Measurements from ENCODE around the gene DKK1. TPM values are rescaled to one million over a fixed set of nuclear protein-coding genes. Genes with fewer than 3 reads are reported as not detected.

Gene DKK1
- 255 and 267 TPM in 2 replicates for total RNA-seq

GRCh38 chr10:52313933-52314821, at the start of gene DKK1:
DKK1 (plus strand) TSS chr10:52314281; CDS start chr10:52314435, 154 bp downstream.

